Measurements from ENCODE around the gene VAMP1. TPM values are rescaled to one million over a fixed set of nuclear protein-coding genes. Genes with fewer than 3 reads are reported as not detected.

VAMP1 gene
- total and polyA plus RNA-seq, 10 of the 15 experiments (the other 5 are each of a cell fraction or from before 2014, with no cell fraction given): 4.8 to 123 (median 27.5) TPM

- peak; percentile 91 for TF ChIP-seq POLR2AphosphoS5 (IDR thresholded peaks at IDR 0.05; ENCODE audit: low read length)
- TF ChIP-seq NR2C1 (IDR thresholded peaks at IDR 0.05): peak; percentile 34; the same call in 1 of the 2 replicates
- peak; percentile 75 for TF ChIP-seq SMAD1 (IDR thresholded peaks at IDR 0.05; ENCODE audit: low read depth, partially characterized antibody)
- TF ChIP-seq POLR2A (IDR thresholded peaks at IDR 0.05; ENCODE audit: low read depth, low read length): peak; percentile 87
- no peak for TF ChIP-seq ZNF592 (IDR thresholded peaks at IDR 0.05)
- peak; percentile 72; the same call in 1 of the 2 replicates for TF ChIP-seq TCF12 (IDR thresholded peaks at IDR 0.05; ENCODE audit: low read depth, low read length)
- TF ChIP-seq NBN (IDR thresholded peaks at IDR 0.05): peak; percentile 76
- peak; percentile 79; the same call in 1 of the 2 replicates for TF ChIP-seq SMAD5 (IDR thresholded peaks at IDR 0.05; ENCODE audit: low read depth)
- no peak for TF ChIP-seq ZNF622 (IDR thresholded peaks at IDR 0.05)
- TF ChIP-seq E2F8 (IDR thresholded peaks at IDR 0.05; ENCODE audit: low read depth, partially characterized antibody): peak; percentile 90
- TF ChIP-seq RB1 (IDR thresholded peaks at IDR 0.05; ENCODE audit: borderline replicate concordance): peak; percentile 10; the same call in 1 of the 2 replicates
- peak; percentile 59; the same call in 1 of the 2 replicates for TF ChIP-seq FOXK2 (IDR thresholded peaks at IDR 0.05)
- TF ChIP-seq SUZ12 (IDR thresholded peaks at IDR 0.05; ENCODE audit: unreplicated experiment): no peak
- peak in 1 of 2 experiments; percentile 32; a peak in 1 of 4 replicates for TF ChIP-seq ETV6 (conservative IDR thresholded peaks at IDR 0.05 in 1 of 2, IDR thresholded peaks at IDR 0.05 in 1 of 2; ENCODE audit: borderline replicate concordance in 1 of 2, low read depth in 1 of 2)
- TF ChIP-seq SP1 (IDR thresholded peaks at IDR 0.05; ENCODE audit: low read depth, low read length): peak; percentile 56
- TF ChIP-seq RUNX3 (IDR thresholded peaks at IDR 0.05; ENCODE audit: low read length): peak; percentile 56
- TF ChIP-seq MLLT1 (IDR thresholded peaks at IDR 0.05): 0 out of 2 replicates have a peak, but pooled peaks have one; percentile 78
- peak; percentile 64; the same call in 1 of the 2 replicates for TF ChIP-seq BACH1 (IDR thresholded peaks at IDR 0.05; ENCODE audit: borderline replicate concordance)
- TF ChIP-seq GABPA (IDR thresholded peaks at IDR 0.05; ENCODE audit: low read depth): peak; percentile 96
- 0 out of 2 replicates have a peak, but pooled peaks have one; percentile 38 for TF ChIP-seq FOXM1 (IDR thresholded peaks at IDR 0.05; ENCODE audit: low read depth, low read length)
- TF ChIP-seq ATF2 (IDR thresholded peaks at IDR 0.05; ENCODE audit: low read length): 0 out of 2 replicates have a peak, but pooled peaks have one; percentile 49
- TF ChIP-seq SREBF1 (IDR thresholded peaks at IDR 0.05; ENCODE audit: low read length): no peak
Measured at GRCh38 chr12:6492838-6493496, 22.5 kb upstream of the VAMP1 start, which contains the start of gene MRPL51 (continued).
